AG04450 (cell line): ENCODE data around the gene STAMBP. TPM values are rescaled to one million over a fixed set of nuclear protein-coding genes. Genes with fewer than 3 reads are reported as not detected.

Experiments
- CTCF ChIA-PET: fragments of 300-600, 350-600 bp; formaldehyde crosslinking; extraction: SDS; loops from one replicate; lab custom pipeline; 2022; ENCODE audit warnings: antibody characterized with exemption, inconsistent platforms; lab: Charles Lee
- POLR2A ChIA-PET: fragments of 350-600 bp; formaldehyde crosslinking; extraction: SDS; loops from one replicate; lab custom pipeline; 2021; ENCODE audit warnings: antibody characterized with exemption, inconsistent platforms; lab: Yijun Ruan, JAX
- DNase-seq: peaks from one replicate; pipeline ENCODE4 v3.0.0-alpha.2; 2011; ENCODE audit warnings: low read depth, low spot score
- H3K27ac ChIP-seq: one replicate; pipeline ENCODE4 v1.5.1; 2012; ENCODE audit warnings: low read depth, low read length, control low read depth
- H3K27me3 ChIP-seq: one replicate; pipeline ENCODE4 v1.6.0; 2012; ENCODE audit warnings: low read length; ENCODE audit not compliant: control insufficient read depth, insufficient read depth
- H3K4me3 ChIP-seq: 2 replicates; pipeline ENCODE4 v1.5.1; 2011; ENCODE audit warnings: mild to moderate bottlenecking, low read depth, low read length, control low read depth
- H3K9me3 ChIP-seq: 2 replicates; pipeline ENCODE4 v1.5.1; 2012; ENCODE audit warnings: low read length; ENCODE audit not compliant: control insufficient read depth, insufficient read depth
- polyA plus RNA-seq: library from polyadenylated mRNA; depleted of rRNA; stranded (reverse); fragments of >200 nt; gene quantifications from 2 replicates; pipeline ENCODE4 v1.2.3, GENCODE V29; 2011
- TF ChIP-seq, protein P1 (sequence below): IDR thresholded peaks from 2 replicates; pipeline ENCODE4 v1.5.1; 2011; ENCODE audit warnings: low read depth, low read length, control low read depth, inconsistent platforms

Gene STAMBP
- polyA plus RNA-seq, 1 experiment, result 54.5 TPM

DNA sequence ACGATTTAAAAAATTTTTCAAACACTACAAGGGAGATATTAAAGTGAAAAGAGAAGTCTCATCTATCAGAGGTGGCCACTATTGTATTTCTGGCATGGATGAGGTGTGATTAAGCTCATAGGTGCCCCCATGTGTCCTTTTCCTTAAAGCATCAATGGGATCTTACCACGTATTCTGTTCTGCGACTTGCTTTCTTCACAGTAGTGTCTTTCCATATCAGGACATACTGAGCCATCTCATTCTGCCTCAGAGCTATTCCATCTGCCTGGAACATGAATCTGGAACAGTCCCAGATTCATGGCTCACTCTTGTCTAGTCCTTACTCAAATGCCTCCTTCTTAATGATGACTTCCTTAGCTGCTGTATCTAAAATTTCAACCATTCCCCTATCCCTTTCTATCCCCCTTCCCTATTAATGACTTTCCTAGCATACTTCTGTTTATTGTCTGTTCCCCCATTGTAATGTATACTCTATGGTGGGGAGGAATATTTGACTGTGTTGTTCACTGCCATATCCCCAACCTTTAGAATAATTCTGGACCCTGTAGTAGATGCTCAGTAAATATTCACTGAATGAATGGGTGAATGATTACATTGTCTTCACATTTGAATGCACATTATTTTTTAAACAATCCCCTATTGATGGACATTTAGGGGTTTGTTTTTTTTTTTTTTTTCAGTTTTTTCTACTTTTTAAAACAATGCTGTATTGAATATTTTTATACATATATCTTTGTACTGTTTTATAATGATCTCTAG lies 11.1 kb downstream of the STAMBP start:
- POLR2A ChIA-PET, result no interaction called here
- CTCF ChIA-PET, result interaction anchor here (1.1 to 1.4 kb wide), 2 partner anchors 15 to 34 kb away, joined by 3 to 5 read pairs; no protein-coding TSS in a partner anchor
- TF ChIP-seq, protein P1, sequence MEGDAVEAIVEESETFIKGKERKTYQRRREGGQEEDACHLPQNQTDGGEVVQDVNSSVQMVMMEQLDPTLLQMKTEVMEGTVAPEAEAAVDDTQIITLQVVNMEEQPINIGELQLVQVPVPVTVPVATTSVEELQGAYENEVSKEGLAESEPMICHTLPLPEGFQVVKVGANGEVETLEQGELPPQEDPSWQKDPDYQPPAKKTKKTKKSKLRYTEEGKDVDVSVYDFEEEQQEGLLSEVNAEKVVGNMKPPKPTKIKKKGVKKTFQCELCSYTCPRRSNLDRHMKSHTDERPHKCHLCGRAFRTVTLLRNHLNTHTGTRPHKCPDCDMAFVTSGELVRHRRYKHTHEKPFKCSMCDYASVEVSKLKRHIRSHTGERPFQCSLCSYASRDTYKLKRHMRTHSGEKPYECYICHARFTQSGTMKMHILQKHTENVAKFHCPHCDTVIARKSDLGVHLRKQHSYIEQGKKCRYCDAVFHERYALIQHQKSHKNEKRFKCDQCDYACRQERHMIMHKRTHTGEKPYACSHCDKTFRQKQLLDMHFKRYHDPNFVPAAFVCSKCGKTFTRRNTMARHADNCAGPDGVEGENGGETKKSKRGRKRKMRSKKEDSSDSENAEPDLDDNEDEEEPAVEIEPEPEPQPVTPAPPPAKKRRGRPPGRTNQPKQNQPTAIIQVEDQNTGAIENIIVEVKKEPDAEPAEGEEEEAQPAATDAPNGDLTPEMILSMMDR, result no peak
- DNase-seq, result no peak
- H3K9me3 ChIP-seq, result no peaks in the 10 kb centered on the region; the same call in 1 of the 2 replicates
- no peak overlapping the region for H3K27ac ChIP-seq
- no peak overlapping the region for H3K4me3 ChIP-seq
- no peaks in the 10 kb centered on the region for H3K27me3 ChIP-seq

DNA sequence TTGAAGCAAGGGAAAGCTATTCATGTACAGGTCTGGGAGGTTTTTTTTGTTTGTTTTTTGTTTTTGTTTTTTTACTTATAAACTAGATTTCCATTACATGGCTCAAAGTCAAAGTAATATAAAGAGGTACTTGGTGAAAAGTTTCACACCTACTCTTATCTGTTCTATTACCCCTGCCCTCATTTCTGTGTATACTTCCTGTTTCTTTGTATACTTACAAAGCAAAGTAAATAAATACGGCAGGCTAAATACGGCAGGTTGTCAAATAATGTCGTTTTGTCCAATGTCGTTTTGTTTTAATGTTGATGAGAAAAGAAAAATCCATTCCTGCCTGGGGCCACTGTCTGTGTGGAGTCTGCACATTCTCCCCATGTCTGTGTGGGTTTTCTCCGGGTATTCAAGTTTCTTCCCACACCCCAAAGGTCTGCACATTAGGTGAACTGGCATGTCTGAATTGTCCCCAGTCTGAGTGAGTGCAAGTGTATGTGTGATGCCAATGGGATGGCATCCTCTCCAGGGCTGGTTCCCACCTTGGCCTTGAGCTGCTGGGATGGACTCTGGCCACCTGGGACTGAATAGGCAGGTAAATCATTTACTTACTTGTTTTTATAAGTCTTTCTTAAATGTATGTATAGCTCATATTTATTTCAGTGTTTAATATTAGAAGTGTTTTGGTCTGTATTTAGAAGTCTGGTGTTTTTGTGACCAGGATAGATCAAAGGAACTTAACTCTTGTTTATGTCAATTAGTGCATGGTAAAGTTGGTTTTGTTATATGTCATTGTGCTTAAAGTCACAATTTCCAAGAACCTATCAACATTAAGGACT lies 13.4 kb downstream of the STAMBP start:
- TF ChIP-seq, protein P1, result no peak
- no peak overlapping the region for H3K27ac ChIP-seq
- POLR2A ChIA-PET, result interaction anchor here (0.6 kb wide), 1 partner anchor 73 kb away, joined by 7 read pairs; no protein-coding TSS in a partner anchor
- H3K9me3 ChIP-seq, result no peaks in the 10 kb centered on the region
- CTCF ChIA-PET, result interaction anchor here (1.1 to 2.1 kb wide), 3 partner anchors 16 to 494 kb away, joined by 3 to 10 read pairs (median 4); no protein-coding TSS in a partner anchor
- H3K27me3 ChIP-seq, result no peaks in the 10 kb centered on the region
- DNase-seq, result no peak
- H3K4me3 ChIP-seq, result no peak overlapping the region

DNA sequence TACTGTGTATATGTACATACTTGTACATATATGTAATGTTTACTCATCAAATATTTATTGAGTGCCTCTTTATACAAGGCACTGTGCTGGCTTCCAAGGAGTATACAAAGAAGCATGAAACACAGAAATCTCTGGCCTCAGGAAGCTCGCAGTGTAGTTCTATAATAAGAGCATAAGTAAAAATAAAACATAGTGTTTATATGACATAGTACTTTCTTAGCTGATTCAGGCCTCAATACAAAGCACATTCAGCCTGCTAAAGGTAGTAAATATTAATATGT lies 13.9 kb downstream of the STAMBP start:
- POLR2A ChIA-PET, result no interaction called here
- TF ChIP-seq, protein P1, result no peak
- CTCF ChIA-PET, result interaction anchor here (0.8 to 2.1 kb wide), 5 partner anchors 10 to 493 kb away, joined by 3 to 10 read pairs (median 4); partner anchors contain the start of gene BOLA3
- Histone ChIP-seq H3K9me3 (no peaks in the 10 kb centered on the region), H3K4me3 (no peak overlapping the region), H3K27ac (no peak overlapping the region), H3K27me3 (no peaks in the 10 kb centered on the region)
- DNase-seq, result no peak

DNA sequence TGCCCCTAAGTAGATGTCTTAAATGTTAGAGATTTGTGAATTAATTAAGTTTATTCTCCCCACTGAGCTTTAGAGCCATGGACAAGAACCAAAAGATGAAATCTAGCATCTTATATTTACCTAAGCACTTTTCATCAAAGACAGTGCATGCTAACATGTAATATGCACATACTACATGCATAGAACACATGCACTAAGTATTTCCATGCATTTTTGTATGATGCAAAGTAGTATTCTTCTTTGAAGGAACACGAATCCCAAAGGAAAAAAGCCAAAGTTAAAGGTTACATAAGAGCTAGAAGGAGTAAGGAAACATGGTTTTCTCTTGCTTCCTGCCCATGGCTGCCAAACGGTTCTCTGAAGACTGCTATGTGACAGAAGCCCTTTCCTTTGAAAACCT lies 15.3 kb downstream of the STAMBP start:
- no peak overlapping the region for H3K27ac ChIP-seq
- H3K9me3 ChIP-seq, result no peaks in the 10 kb centered on the region
- no peak overlapping the region for H3K4me3 ChIP-seq
- TF ChIP-seq, protein P1, result no peak
- ChIA-PET CTCF (interaction anchor here (1.8 to 2.1 kb wide), 2 partner anchors 18 to 20 kb away, joined by 8 to 10 read pairs; no protein-coding TSS in a partner anchor), POLR2A (no interaction called here)
- no peaks in the 10 kb centered on the region for H3K27me3 ChIP-seq
- DNase-seq, result no peak
